PC-9 (cell line): ENCODE results near the gene MRPS11. TPM values are rescaled to one million over a fixed set of nuclear protein-coding genes. Genes with fewer than 3 reads are reported as not detected.

ENCODE experiments used
- BruUV-seq: library from RNA; stranded (reverse); fragments of 400-500 nt; replicated peaks from 2 replicates; lab custom pipeline; 2021; lab: Mats Ljungman, UMichigan
- CTCF ChIA-PET: fragments of 300-600 bp; sonication (Branson Sonifier 250); formaldehyde crosslinking; loops from one replicate; lab custom pipeline; 2022; ENCODE audit warnings: antibody characterized with exemption; lab: Charles Lee
- POLR2A ChIA-PET: fragments of 300-600 bp; sonication (Branson Sonifier 250); formaldehyde crosslinking; loops from one replicate; lab custom pipeline; 2022; ENCODE audit warnings: antibody characterized with exemption; ENCODE audit not compliant: unreplicated experiment; lab: Charles Lee
- DNase-seq, 2 experiments: peaks; one replicate each; pipeline versions ENCODE4 v3.0.0 to v3.0.0-alpha.2; 2015 to 2022; ENCODE audit warnings: mixed read lengths in 1 of 2
- H2AFZ ChIP-seq: fragments of 200-600 bp; sonication (generic); 2 replicates; pipeline ENCODE4 v1.8.1; 2017; ENCODE audit warnings: antibody characterized with exemption
- H3F3A ChIP-seq: fragments of 200-600 bp; sonication (generic); 2 replicates; pipeline ENCODE4 v1.8.1; 2017; ENCODE audit warnings: antibody characterized with exemption, mild to moderate bottlenecking, low read depth; ENCODE audit not compliant: insufficient read depth
- H3K27ac ChIP-seq: fragments of 200-600 bp; sonication (generic); 2 replicates; pipeline ENCODE4 v1.6.1; 2016; ENCODE audit warnings: mixed run types
- H3K27me3 ChIP-seq: fragments of 200-600 bp; sonication (generic); 2 replicates; pipeline ENCODE4 v1.6.1; 2016; ENCODE audit warnings: low read depth, mixed run types; ENCODE audit not compliant: insufficient read depth
- H3K36me3 ChIP-seq: fragments of 200-600 bp; sonication (generic); 2 replicates; pipeline ENCODE4 v1.6.1; 2016; ENCODE audit warnings: low read depth, mixed run types
- H3K4me1 ChIP-seq: fragments of 200-600 bp; sonication (generic); replicated peaks from 2 replicates; pipeline ENCODE4 v1.6.1; 2016; ENCODE audit warnings: mixed run types; ENCODE audit not compliant: insufficient read depth
- H3K4me2 ChIP-seq: fragments of 200-600 bp; sonication (generic); 2 replicates; pipeline ENCODE4 v1.6.1; 2017; ENCODE audit warnings: mixed run types
- H3K4me3 ChIP-seq: fragments of 200-600 bp; sonication (generic); 2 replicates; pipeline ENCODE4 v1.6.1; 2016; ENCODE audit warnings: mixed run types
- H3K79me2 ChIP-seq: fragments of 200-600 bp; sonication (generic); 2 replicates; pipeline ENCODE4 v1.6.1; 2017; ENCODE audit warnings: low read depth, mixed run types
- H3K9me2 ChIP-seq: fragments of 200-600 bp; sonication (generic); 2 replicates; pipeline ENCODE4 v1.8.1; 2017; ENCODE audit warnings: mild to moderate bottlenecking; ENCODE audit not compliant: insufficient read depth
- H3K9me3 ChIP-seq: fragments of 200-600 bp; sonication (generic); 2 replicates; pipeline ENCODE4 v1.8.1; 2016; ENCODE audit warnings: low read depth; ENCODE audit not compliant: insufficient read depth
- H4K20me1 ChIP-seq: fragments of 200-600 bp; sonication (generic); 2 replicates; pipeline ENCODE4 v1.8.1; 2017; ENCODE audit not compliant: insufficient read depth
- EZH2 ChIP-seq: fragments of 200-600 bp; sonication (generic); IDR thresholded peaks from 2 replicates; pipeline ENCODE4 v1.8.0; 2017; ENCODE audit warnings: antibody characterized with exemption, low read depth
- intact Hi-C: fragments of 100-400 bp; cut with micrococcal nuclease; formaldehyde crosslinking; loops from one replicate; pipeline ENCODE4 v1.10.0; 2022; ENCODE audit not compliant: unreplicated experiment
- total RNA-seq: library from RNA; stranded (reverse); gene quantifications from 2 replicates; pipeline ENCODE4 v1.2.3, GENCODE V29; 2021
- TF ChIP-seq, protein P1 (sequence below): fragments of 200-600 bp; sonication (generic); conservative IDR thresholded peaks from 2 replicates; pipeline ENCODE4 v1.6.1; 2017; ENCODE audit warnings: mixed run types, antibody characterized with exemption, mild to moderate bottlenecking, moderate library complexity

The MRPS11 gene
- total RNA-seq, 1 experiment from 2014 or later: 57.2 TPM

DNA sequence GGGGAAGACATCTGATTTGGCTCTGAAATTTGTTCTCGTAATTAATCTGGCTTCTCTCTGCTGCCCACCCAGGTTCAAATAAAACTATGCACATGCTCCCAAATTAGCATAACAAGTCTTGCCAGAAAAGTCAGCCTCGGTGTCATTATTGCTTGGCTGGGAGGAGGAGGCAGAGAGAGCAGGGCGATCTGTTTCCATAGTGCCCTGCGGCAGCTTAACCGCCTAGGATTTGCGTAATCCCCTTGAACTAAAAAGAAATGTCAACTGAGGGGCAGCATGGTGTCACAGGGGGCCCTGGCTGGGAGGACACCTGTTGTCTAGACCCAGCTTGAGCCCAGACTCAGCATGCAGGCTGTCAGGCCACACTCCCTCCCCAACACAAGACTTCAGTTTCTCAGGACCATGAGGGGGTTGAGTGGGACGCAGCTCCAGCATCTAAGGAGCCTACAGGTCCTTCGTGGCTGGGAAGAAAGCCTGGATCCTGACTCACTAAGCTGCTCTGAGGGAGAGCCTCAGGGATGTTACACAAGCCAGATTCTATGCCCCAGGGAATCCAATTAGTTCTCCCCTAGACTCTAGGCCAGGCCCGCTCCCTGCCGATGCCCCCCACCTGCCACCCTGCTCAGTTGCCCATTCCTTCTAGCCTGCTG is 17.3 kb downstream of the MRPS11 start:
- Histone ChIP-seq H2AFZ (no peak overlapping the region), H4K20me1 (no peaks in the 10 kb centered on the region), H3K9me2 (no peaks in the 10 kb centered on the region), H3K27ac (no peak overlapping the region), H3K4me2 (no peak overlapping the region), H3K4me1 (no peaks in the 10 kb centered on the region), H3K9me3 (no peaks in the 10 kb centered on the region), H3K36me3 (no peaks in the 10 kb centered on the region), H3K27me3 (peaks cover 5% of the 10 kb centered on the region; the same call in 1 of the 2 replicates), H3F3A (no peaks in the 10 kb centered on the region), H3K4me3 (no peak overlapping the region), H3K79me2 (no peaks in the 10 kb centered on the region)
- ChIA-PET POLR2A (no interaction called here), CTCF (no interaction called here)
- TF ChIP-seq, protein P1, sequence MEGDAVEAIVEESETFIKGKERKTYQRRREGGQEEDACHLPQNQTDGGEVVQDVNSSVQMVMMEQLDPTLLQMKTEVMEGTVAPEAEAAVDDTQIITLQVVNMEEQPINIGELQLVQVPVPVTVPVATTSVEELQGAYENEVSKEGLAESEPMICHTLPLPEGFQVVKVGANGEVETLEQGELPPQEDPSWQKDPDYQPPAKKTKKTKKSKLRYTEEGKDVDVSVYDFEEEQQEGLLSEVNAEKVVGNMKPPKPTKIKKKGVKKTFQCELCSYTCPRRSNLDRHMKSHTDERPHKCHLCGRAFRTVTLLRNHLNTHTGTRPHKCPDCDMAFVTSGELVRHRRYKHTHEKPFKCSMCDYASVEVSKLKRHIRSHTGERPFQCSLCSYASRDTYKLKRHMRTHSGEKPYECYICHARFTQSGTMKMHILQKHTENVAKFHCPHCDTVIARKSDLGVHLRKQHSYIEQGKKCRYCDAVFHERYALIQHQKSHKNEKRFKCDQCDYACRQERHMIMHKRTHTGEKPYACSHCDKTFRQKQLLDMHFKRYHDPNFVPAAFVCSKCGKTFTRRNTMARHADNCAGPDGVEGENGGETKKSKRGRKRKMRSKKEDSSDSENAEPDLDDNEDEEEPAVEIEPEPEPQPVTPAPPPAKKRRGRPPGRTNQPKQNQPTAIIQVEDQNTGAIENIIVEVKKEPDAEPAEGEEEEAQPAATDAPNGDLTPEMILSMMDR: no peak
- no peak for TF ChIP-seq EZH2
- DNase-seq: no peak
- no TSS peak for BruUV-seq
- intact Hi-C loops: no loop called here

DNA sequence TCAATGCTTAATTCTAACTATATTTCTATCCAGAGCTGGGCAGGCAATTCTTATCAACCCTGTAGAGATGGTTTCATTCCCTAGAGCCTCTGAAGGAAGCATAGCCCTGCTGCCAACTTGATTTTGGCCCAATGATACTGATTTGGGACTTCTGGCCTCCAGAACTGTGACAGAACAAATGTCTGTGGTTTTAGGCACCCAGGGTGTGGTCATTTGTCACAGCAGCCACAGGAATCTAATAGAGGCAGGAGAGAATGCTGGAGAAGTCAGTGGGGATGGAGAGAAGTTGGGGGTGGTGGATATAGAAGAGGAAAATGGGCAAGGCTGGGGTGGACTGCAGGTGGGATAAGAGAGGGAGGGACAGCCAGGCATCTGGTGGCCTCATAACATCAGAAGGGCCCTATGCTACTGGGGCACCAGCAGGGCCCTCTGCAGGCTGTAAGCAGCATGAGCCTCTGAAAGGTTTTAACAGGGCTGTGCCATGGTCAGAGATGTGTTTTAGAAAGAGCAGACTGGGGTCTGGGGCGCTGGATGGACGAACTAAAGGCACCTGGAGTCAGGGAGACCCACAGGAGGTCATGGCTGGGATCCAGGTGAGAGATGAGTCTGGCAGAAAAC is 19.8 kb downstream of the MRPS11 start:
- no peaks in the 10 kb centered on the region for H3K79me2 ChIP-seq
- H3K27me3 ChIP-seq: peaks cover 5% of the 10 kb centered on the region; the same call in 1 of the 2 replicates
- H3K36me3 ChIP-seq: no peaks in the 10 kb centered on the region
- intact Hi-C loops: no loop called here
- BruUV-seq: no TSS peak
- no peaks in the 10 kb centered on the region for H3K9me3 ChIP-seq
- no peak overlapping the region for H3K4me3 ChIP-seq
- no peaks in the 10 kb centered on the region for H3F3A ChIP-seq
- no peaks in the 10 kb centered on the region for H3K9me2 ChIP-seq
- H3K4me1 ChIP-seq: no peaks in the 10 kb centered on the region
- TF ChIP-seq EZH2: no peak
- no peak overlapping the region for H2AFZ ChIP-seq
- H4K20me1 ChIP-seq: no peaks in the 10 kb centered on the region
- no peak for DNase-seq
- H3K4me2 ChIP-seq: no peak overlapping the region
- POLR2A ChIA-PET: no interaction called here
- CTCF ChIA-PET: no interaction called here
- no peak overlapping the region for H3K27ac ChIP-seq

- Histone ChIP-seq H3K4me3 (no peak overlapping the region), H3K27me3 (peaks cover 5% of the 10 kb centered on the region; the same call in 1 of the 2 replicates), H3K4me2 (no peak overlapping the region), H3K27ac (no peak overlapping the region), H3K4me1 (no peaks in the 10 kb centered on the region), H3K9me2 (no peaks in the 10 kb centered on the region), H4K20me1 (no peaks in the 10 kb centered on the region), H2AFZ (no peak overlapping the region), H3F3A (no peaks in the 10 kb centered on the region), H3K79me2 (no peaks in the 10 kb centered on the region), H3K36me3 (no peaks in the 10 kb centered on the region), H3K9me3 (no peaks in the 10 kb centered on the region)
- intact Hi-C loops: no loop called here
- ChIA-PET POLR2A (no interaction called here), CTCF (no interaction called here)
- BruUV-seq: no TSS peak
- TF ChIP-seq EZH2: no peak
- TF ChIP-seq, protein P1: no peak
- DNase-seq: no peak
These were observed 20.5 kb downstream of the MRPS11 start for GRCh38 chr15:88487796-88488523.
